ENCODE data around the gene MTHFR.

MTHFR gene

DNA sequence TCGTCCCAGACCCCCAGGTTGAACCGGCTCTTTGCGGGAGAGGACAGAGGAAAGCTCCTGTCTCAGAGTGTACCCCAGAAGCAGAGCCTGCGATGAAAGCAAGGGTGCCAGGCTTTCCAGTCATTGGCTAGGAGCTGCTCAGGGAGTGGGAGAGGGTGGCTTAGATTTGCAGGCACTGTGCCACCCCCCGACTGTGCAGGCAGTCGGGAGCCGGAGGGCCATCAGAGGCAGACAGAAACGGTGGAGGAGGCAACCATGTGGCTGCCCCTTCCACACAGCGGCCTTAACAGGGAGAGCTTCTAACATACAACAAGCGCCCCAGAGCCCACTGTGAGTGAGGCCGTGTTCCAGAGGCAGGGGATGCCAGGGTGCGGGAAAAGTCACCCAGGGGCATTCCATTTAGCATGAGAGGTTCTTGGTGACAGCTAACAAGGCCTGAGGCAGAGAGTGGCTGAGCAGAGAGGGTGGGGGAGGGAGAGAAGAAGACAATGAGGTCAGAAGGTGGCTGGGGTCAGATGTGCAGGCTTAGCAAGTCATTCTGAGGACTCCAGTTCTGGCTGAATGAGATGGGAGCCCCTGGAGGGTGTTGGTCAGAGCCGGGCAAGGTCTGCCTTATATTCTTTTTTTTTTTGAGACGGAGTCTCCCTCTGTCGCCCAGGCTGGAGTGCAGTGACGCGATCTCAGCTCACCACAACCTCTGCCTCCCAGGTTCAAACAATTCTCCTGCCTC is 53.2 kb downstream of the MTHFR start:
- DNase-seq = no peak

DNA sequence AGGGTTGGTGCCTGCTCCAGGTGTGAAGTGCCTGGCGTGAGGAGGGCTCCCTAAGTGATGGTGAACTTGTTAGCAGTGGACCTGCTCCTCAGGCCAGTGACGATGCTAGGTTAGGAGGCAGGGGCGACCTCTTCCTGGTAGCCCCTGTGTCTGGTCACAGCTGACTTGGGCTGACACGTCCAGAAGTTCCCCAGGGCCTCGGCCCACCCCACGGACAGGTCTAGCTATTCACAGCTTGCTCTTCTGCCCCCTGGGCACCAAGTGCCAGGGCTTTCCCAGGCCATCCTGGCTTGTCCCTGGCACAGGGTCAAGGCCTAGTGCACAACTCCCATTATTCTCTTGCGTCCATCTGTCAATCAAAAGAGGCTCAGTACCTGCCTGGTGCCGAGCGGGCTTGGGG is 54.7 kb downstream of the MTHFR start:
- DNase-seq = no peak

DNA sequence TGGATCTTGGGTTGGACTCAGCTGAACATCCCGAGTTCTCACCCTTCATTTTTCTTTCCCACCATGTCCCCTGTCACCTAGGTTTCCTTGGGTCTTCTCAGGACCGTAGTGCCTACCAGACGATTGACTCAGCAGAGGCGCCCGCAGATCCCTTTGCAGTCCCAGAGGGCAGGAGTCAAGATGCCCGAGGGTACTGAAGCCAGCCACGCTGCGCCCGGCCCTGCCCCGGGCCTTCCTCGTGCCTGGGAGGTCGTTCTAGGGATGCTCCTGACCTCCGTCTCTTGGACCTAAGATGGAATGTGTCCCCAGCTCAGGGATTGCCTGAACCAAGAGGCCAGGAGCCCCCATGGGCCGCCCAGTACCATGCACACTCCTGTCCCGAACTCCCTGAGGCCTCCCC is 55.8 kb downstream of the MTHFR start:
- DNase-seq = no peak

DNA sequence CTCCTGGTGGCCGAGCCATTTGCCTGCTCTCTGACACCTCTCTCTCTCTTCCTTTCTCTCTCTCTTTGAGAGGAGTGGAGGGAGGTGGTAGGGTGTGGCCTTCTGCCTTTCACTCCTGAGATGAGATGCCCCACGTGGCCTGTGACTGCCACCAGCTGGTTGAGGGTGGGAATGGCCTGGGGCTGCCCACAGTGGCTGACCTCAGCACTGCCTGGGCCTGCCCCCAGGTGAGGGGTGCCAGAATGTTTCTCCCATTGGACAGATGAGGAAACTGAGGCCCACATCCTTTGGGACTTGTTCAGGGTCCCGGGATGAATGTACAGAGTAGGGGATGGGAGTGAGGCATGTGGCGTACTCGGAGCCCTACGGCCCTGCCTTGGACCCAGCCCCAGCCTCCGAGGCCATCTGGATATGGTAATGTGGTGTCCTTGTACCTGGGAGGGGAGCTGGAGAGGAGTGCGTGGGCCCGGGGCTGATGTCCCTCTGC is 56.5 kb downstream of the MTHFR start:
- peak; percentile 18 to 28 for DNase-seq

DNA sequence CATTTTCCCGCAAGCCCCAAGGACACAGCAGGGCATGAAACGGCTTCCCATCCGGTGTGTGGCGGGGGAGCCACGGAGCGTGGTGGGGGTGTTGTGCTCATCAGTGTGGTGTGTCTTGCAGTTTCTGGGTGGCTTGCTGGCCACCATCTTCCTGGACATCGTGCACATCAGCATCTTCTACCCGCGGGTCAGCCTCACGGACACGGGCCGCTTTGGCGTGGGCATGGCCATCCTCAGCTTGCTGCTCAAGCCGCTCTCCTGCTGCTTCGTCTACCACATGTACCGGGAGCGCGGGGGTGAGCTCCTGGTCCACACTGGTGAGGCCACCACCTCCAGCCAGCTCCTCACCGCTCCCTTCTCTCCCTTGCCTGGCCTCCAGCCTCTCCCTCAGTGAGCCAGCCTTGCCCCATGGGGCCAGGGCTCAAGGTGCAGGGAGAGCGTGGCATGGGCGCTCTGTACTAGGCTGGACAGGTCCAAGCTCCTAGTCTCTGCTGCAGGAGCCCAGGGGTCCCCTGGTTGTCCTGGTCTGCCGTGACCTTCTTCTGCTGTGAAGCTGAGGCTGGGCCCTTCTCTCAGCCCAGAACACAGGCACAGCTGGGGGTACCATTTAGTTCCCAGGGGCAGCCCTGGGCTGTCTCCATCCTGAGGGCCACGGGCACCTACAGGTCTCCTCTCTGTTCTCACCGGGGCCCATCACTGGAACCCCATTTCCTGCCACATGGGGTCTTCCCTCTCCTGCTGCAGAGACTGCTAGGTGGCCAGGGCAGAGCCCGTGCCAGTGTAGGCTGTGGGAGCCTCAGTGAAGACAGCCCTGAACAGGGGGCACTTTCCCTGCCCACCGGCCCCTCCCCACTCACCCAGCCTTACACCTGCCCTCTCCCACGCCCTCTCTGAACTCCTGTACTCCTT is 57.2 kb downstream of the MTHFR start:
- DNase-seq = no peak

DNA sequence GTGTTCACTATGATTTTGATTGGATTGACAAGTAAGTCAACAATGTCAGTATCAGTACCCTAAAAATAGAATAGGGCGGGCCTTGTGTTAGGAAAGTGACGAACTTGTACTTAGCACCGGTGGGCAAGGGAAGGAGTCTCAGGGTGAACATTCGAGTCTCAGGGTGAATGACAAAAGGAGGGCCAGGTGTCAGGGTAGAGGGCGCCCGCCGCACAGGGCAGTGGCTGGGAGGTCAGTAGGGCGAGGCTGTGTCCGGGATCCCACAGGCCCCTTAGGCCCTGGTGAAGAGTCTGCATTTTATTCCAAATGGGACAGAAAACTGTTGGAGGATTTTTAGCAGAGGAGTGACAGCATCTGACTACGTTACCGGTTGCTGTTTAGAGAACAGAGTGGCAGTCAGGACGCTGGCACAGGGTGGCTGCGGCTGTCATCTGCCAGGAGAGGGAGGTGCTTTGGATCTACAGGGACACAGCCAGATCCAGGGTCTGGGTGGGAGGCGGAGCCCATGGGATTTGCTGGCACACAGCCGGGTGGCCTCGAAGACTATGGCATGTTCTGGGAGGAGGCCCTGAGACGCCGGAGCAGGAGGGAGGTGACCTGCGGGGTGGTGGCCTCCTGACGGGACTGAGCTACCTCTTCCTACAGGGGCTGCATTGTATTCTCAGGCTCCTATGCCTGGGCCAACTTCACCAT is 58.8 kb downstream of the MTHFR start:
- DNase-seq = no peak

DNA sequence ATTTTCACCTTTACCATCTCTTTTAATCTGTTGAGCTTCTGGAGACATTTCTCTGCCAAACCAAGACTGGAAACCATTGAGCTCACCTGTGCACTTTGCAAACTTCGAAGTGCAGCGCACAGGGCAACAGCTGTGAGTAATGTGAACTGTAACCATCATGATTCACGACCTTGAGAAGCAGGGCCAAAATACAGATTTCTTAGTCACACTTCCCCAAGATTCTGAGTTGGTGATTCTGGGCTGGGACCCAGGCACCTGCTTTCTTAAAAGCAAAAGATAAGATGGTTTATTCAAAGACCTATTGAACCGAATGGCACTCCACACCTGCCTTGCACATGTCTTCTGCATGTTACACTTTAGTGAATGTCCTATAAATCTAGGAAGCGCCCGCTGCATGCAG is 59.7 kb downstream of the MTHFR start:
- no peak for DNase-seq

DNA sequence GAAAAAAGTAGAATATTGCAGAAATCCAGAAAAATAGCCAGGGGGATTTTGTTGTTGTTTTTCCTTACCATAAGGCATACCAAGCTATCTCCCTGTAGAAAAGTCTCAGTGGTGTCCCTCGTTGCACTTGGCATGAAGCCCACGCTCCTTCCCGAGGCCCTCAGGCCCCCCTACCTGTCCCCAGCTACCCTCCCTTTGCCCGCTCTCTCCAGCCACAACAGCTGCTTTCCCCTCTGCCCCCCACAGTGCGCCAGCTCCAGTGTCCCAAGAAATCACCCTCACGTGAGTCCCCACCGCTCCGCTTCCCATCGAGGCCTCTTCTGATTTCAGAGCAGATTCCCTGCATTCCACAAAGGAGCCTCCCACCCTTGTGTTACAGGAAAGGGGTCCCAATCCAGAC is 61.5 kb downstream of the MTHFR start:
- DNase-seq = no peak

DNA sequence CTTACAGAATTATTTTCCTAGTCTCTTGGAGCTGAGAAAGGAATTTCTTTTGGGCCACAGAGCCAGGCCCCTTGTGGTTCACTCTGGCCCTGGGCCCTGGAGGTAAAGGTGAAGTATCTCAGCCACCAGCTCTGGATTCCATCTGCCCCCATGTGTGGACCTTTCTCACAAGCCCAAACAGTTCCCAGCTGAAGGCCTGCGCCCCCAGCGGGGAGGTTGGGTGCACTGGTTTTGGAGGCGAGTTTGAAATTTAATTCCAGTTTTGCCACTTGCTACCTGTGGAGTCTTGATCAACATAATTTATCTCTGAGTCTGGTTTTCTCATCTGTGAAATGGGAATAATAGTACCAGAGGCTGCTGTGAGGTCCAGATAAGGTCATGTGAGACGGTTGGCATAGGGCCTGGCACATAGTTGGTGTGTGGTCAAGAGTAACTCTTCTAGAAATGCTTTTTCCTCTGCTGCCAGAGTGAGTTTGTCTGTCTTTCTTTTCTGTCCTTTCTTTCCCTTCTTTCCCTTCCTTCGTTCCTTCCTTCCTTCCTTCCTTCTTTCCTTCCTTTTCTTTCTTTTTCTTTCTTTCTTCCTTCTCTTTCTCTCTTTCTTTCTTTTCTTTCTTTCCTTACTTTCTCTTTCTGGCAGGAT is 63.7 kb downstream of the MTHFR start:
- no peak for DNase-seq

DNA sequence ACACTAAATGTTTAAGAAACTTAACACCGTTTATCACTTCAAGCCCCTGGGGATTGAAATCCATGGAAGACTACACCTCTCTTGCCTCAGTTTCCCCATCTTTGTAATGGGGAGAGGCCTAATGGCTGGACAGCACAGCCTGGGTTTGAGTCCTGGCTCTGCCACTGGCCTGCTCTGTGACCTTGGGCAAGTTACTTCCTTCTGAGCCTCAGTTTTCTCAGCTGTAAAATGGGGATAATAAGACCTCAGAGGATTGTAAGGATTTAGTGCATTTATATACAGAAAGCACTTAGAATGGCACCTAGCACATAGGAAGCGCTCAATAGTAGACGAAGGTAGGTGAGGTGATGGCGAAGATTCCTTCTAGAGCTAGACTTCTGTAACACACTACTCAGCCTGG is 64.3 kb downstream of the MTHFR start:
- DNase-seq = no peak

DNA sequence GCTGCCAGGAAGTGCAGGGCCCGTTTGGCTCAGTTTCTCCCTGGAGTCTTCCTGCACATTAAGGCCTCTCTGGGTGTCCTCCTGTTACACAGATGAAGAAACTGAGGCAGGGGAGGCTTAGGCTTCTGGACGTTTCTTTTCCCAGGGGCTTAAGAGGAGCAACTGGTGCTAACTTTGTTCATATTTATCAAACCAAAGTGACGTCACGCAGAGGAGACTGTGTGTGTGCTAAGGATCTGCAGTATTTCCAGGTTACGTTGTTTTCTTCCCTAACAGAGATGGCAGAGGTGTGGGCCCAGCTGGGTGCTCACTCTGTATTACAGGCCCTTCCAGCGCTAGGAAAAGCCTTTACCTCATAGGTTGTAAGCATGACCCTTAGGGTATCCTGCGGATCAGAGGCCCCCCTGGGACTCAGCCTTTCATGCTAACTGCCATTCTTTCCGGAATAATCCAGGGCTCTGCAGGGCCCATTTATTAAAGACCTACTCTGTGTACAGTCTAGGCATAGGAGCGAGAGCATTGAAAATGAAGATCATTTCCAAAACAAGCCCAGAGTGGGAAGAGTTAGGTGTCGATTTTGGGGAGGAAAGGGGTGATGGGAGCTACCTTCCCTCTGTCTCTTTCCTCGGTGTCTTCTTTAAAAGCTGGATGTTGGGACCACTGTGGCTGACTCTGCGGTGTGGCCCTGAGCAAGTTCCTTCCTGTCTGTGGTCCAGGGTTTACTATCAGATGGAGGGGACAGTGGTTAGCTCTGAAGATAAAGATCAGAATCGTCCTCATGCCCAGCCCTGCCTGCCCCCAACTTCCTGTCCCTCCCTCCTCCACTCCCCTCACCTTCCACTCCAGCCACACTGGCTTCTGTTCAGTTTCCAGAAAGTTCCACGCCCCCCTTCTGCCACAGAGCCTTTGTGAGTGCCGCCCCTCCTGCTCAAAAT is 65.2 kb downstream of the MTHFR start:
- DNase-seq = no peak

DNA sequence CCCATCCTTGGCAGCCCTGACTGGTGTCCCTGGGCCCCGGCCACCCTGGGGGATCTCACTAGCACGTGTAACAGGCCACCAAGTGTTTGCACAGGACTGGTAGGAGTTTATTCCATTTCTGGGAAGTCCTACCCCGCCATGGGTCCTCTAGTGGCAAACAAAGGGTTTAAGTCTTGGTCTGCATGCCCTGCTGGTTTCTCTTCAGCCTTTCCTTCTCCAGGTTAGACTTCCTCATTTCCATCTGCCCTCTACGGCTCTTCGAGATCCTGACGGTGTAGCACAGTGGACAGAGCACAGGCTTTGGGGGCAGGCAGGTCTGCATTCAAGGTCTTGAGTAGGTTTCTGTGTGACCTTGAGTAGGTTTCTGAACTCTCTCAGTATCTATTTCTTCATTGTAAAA is 67.0 kb downstream of the MTHFR start:
- DNase-seq = no peak

DNA sequence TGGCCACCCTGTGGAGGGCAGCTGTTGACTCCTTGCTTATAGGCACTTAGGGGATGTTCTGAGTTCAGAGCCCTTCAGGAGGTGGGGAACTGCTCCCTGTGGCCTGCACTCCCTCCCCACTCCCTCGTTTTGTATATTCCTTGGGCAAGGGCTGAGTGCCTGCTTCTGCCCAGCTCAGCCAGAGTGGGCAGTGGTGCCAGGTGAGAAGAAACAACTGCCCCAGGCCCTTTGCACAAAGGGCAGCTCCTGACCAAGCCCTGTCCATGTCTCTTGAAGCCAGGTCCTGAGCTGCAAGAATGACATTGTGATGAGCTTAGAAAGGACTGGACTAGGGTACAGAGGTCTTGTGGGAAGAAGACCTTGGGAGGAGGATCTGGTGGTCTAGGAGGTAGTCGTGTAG is 67.7 kb downstream of the MTHFR start:
- DNase-seq = no peak

DNA sequence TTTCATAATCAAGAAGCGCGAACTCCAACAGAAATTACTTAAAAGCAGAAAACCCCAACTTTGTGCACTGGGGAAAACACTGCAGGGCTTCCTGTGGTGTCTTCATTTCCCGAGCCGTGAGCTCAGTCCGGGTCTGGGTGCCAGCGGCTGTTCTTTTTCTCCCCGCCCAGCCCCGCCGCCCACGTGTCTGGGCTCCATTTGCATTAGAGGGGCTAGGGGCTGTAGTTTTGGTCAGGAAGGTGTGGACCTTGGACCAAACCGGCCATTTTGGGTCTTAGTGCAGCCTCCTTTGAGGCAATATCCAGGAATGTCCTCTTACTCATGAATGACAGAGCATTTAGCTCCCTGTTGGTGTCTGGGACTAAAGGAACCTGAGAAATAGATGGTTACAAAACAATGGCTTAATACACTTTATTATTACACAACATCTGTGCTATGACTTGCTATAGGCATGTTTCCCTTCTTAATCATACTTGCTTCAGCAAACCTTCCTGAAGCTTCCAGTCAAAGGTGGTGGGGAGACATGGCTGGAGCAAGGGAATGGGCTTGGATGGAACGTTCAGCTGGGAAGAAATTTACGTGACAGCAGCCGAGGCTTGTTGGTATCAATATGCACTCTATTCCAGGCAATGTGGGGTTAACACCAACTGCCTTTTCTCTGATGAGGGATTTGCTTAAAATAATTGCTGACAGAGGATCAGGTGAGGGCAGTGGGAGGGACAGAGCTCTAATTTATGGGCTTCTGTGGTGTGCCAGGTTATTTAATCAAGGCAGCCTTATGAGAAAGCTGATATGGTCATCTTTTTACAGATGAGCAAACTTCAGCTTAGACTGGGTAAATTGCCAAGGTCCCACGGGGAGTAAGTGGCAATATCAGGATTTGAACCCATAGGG is 68.8 kb downstream of the MTHFR start:
- DNase-seq = peak; percentile 26

DNA sequence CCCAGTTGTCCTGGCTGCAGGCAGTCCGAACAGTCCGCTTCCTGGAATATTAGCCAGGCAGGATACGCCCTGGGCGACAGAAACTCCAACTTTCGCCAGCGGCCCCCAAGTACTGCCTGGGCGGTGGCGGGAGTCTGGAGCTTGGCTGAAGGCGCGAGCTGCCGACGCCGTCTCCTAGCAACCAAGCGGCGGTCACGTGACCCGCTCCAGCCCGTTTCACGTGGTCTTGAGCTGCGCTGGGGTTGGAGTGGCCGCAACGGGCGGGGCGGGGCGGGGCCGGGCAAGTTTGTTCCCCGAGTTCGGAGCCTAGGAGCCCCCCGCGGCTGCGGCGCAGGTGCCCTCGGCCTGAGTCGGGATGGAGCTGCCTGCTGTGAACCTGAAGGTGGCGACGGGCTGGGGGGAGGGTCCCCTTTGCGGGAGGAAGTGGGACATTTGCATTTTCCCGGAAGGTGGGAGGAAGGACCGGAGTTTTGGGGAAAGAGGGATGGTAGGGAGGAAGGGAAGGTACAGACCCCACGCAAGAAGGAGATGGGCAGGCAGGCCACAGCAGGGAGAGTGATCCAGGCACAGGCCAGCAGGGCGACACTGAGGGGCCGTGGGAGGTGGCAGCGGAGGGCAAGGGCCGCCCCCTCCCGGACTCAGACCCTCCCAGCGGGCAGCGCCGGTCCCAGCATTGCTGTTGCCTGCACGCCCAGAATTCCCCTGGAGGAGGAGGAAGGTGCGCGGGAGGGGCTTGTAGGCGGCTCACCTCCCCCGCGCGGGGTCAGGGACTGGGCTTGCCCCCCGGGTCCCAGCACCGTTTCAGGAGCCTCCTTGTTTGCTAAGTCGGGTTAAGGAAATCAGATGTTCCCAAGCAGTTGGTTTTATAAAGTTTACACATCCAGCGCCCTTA is 69.7 kb downstream of the MTHFR start, which contains the start of gene AGTRAP:
Gene AGTRAP (plus strand): TSS at position 283 of the 892 bp plus-strand sequence. CDS start 73 bp downstream, at position 356.
- DNase-seq = peak; percentile 75 to 77

Measured in activated CD4-positive, alpha-beta T cell treated with anti-CD3 and anti-CD28 coated beads, Interleukin-2, amount 50 U/mL, for 4 hours (primary cell).